HFF-Myc (cell line): ENCODE data around the gene ZNF394.

Source experiments
- DNase-seq: peaks from one replicate; pipeline ENCODE4 v3.0.0-alpha.2; 2011; ENCODE audit warnings: low read depth; ENCODE audit errors: extremely low read depth
- H3K4me3 ChIP-seq: replicated peaks from 2 replicates; pipeline ENCODE4 v1.5.1; 2011; ENCODE audit warnings: low read depth, mild to moderate bottlenecking, control low read depth, low read length
- CTCF ChIP-seq: IDR thresholded peaks from 2 replicates; pipeline ENCODE4 v1.5.1; 2012; ENCODE audit warnings: mild to moderate bottlenecking, low read depth, low read length, control low read depth; ENCODE audit errors: missing control alignments

The ZNF394 gene

GRCh38 chr7:99539213-99539811 is 39.2 kb upstream of the ZNF394 start:
- no peak for DNase-seq
- H3K4me3 ChIP-seq = no peak overlapping the region
- no peak for TF ChIP-seq CTCF

GRCh38 chr7:99535667-99536066 is 35.6 kb upstream of the ZNF394 start:
- H3K4me3 ChIP-seq = no peak overlapping the region
- DNase-seq = no peak
- TF ChIP-seq CTCF = no peak

- H3K4me3 ChIP-seq = no peak overlapping the region
- DNase-seq = no peak
- TF ChIP-seq CTCF = no peak
Observed at GRCh38 chr7:99531354-99531765, 31.3 kb upstream of the ZNF394 start.

GRCh38 chr7:99525713-99526440 is 25.8 kb upstream of the ZNF394 start:
- peak; percentile 41 for TF ChIP-seq CTCF
- DNase-seq = no peak

GRCh38 chr7:99521399-99521798 is 21.3 kb upstream of the ZNF394 start:
- no peak for TF ChIP-seq CTCF
- no peak for DNase-seq
- no peak overlapping the region for H3K4me3 ChIP-seq

More at GRCh38 chr7:99525713-99526440, 25.8 kb upstream of the ZNF394 start:
- H3K4me3 ChIP-seq = no peak overlapping the region

- TF ChIP-seq CTCF = no peak
- DNase-seq = no peak
- no peak overlapping the region for H3K4me3 ChIP-seq
Observed at GRCh38 chr7:99514050-99514449, 14.0 kb upstream of the ZNF394 start.

- peak overlapping the region; percentile 82 for H3K4me3 ChIP-seq
- DNase-seq = no peak
- TF ChIP-seq CTCF = no peak
Observed at GRCh38 chr7:99505324-99505662, 5.2 kb upstream of the ZNF394 start.
